DND-41 (cell line): ENCODE measurements around the gene PPP1R12C.

Source experiments
- ATAC-seq: fragments of 200-7000 bp; cut with Tn5 transposase; 3 replicates; pipeline ENCODE4 v1.9.1; 2021; ENCODE audit warnings: low read depth; ENCODE audit not compliant: insufficient read depth
- DNase-seq: peaks from one replicate; pipeline ENCODE4 v3.0.0-alpha.2; 2020
- H2AFZ ChIP-seq: 2 replicates; pipeline ENCODE4 v1.6.0; 2012; ENCODE audit warnings: low read depth, low read length
- H3K27ac ChIP-seq: 2 replicates; pipeline ENCODE4 v1.5.1; 2012; ENCODE audit warnings: low read length, inconsistent platforms
- H3K27me3 ChIP-seq: fragments of 200-600 bp; sonication (generic); 2 replicates; pipeline ENCODE4 v1.6.0; 2012; ENCODE audit warnings: low read length, mild to moderate bottlenecking, inconsistent platforms; ENCODE audit not compliant: insufficient read depth, poor library complexity
- H3K36me3 ChIP-seq: 2 replicates; pipeline ENCODE4 v1.5.1; 2012; ENCODE audit warnings: low read length, inconsistent platforms; ENCODE audit not compliant: insufficient read depth
- H3K4me1 ChIP-seq: 2 replicates; pipeline ENCODE4 v1.5.1; 2012; ENCODE audit warnings: mild to moderate bottlenecking, low read length; ENCODE audit not compliant: insufficient read depth
- H3K4me2 ChIP-seq: 2 replicates; pipeline ENCODE4 v1.6.0; 2012; ENCODE audit warnings: mild to moderate bottlenecking, moderate library complexity, low read length, inconsistent platforms; ENCODE audit not compliant: insufficient read depth
- H3K4me3 ChIP-seq, 2 experiments: fragments of 200-600 bp in 1 of 2; shearing (Covaris generic) in 1 of 2; 2 replicates each; pipeline ENCODE4 v1.5.1; 2012 to 2016; ENCODE audit warnings: inconsistent platforms in 2 of 2, low read length in 2 of 2, mild to moderate bottlenecking in 2 of 2, low read depth in 1 of 2, moderate library complexity in 1 of 2
- H3K79me2 ChIP-seq: 2 replicates; pipeline ENCODE4 v1.6.0; 2012; ENCODE audit warnings: low read length, inconsistent platforms; ENCODE audit not compliant: insufficient read depth
- H3K9ac ChIP-seq: 2 replicates; pipeline ENCODE4 v1.6.0; 2012; ENCODE audit warnings: low read depth, mild to moderate bottlenecking, inconsistent platforms, low read length, moderate library complexity
- H3K9me3 ChIP-seq: 2 replicates; pipeline ENCODE4 v1.5.1; 2012; ENCODE audit warnings: low read length, moderate library complexity, mild to moderate bottlenecking, inconsistent platforms; ENCODE audit not compliant: insufficient read depth, severe bottlenecking
- H4K20me1 ChIP-seq: 2 replicates; pipeline ENCODE4 v1.6.0; 2012; ENCODE audit warnings: low read length; ENCODE audit not compliant: insufficient read depth
- EZH2 ChIP-seq: IDR thresholded peaks from 3 replicates; pipeline ENCODE4 v1.6.1; 2012; ENCODE audit warnings: borderline replicate concordance, low read depth, mild to moderate bottlenecking, moderate library complexity, low read length, inconsistent platforms; ENCODE audit not compliant: severe bottlenecking
- TF ChIP-seq, protein P1 (sequence below): IDR thresholded peaks from 2 replicates; pipeline ENCODE4 v1.5.1; 2012; ENCODE audit warnings: borderline replicate concordance, low read length, moderate library complexity, mild to moderate bottlenecking; ENCODE audit not compliant: poor library complexity, severe bottlenecking; ENCODE audit errors: extremely low read depth

Gene PPP1R12C

DNA sequence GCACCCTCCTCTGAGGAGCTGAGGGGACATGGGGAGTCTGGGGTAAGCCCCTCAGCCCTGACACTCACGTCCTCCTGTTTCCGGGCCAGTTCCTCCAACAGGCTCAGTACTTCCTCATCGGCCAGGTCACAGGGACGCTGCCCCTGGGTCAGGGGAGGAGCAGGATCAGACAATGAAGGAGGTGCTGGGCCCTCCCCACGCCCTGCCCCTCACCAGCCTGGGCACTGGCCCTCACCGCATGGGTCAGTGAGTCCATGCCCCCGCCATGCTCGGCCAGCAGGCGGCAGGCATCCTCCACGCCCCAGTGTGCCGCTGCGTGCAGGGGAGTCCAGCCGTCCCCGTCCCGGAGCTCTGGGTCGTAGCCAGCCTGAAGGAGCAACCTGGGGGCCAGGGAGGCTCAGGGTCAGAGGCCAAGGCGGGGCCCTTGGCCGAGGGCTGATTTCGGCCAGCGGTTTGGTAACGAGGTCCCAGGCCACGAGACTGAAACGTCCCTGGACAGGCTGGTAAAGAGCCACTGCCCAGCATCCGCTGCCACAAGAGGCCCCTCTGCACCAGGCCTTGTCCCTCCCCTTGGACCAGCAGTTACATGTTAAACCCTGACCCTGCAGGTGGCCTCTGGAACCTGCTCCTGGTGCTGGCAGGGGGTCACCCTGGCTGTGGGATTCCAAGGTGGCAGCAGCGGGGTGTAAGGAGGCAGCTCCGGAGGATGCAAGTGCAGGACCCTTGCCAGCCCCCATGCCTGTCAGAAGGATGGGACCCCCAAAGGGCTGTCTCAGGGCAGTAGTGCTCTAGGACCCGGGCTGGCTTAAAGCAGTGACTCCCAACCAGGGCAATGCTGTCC, 18.5 kb downstream of the PPP1R12C start:
- Histone ChIP-seq H3K36me3 (peaks cover 68% of the 10 kb centered on the region), H3K9ac (no peak overlapping the region), H2AFZ (no peak overlapping the region), H3K9me3 (no peaks in the 10 kb centered on the region), H3K4me2 (no peak overlapping the region), H3K27ac (no peak overlapping the region), H4K20me1 (peaks cover 28% of the 10 kb centered on the region), H3K79me2 (peaks cover 5% of the 10 kb centered on the region; the same call in 1 of the 2 replicates), H3K27me3 (no peaks in the 10 kb centered on the region), H3K4me3 (no peak overlapping the region), H3K4me1 (no peaks in the 10 kb centered on the region)
- DNase-seq, result no peak
- ATAC-seq, result no peak
- TF ChIP-seq, protein P1, sequence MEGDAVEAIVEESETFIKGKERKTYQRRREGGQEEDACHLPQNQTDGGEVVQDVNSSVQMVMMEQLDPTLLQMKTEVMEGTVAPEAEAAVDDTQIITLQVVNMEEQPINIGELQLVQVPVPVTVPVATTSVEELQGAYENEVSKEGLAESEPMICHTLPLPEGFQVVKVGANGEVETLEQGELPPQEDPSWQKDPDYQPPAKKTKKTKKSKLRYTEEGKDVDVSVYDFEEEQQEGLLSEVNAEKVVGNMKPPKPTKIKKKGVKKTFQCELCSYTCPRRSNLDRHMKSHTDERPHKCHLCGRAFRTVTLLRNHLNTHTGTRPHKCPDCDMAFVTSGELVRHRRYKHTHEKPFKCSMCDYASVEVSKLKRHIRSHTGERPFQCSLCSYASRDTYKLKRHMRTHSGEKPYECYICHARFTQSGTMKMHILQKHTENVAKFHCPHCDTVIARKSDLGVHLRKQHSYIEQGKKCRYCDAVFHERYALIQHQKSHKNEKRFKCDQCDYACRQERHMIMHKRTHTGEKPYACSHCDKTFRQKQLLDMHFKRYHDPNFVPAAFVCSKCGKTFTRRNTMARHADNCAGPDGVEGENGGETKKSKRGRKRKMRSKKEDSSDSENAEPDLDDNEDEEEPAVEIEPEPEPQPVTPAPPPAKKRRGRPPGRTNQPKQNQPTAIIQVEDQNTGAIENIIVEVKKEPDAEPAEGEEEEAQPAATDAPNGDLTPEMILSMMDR, result peak; percentile 14
- TF ChIP-seq EZH2, result no peak

DNA sequence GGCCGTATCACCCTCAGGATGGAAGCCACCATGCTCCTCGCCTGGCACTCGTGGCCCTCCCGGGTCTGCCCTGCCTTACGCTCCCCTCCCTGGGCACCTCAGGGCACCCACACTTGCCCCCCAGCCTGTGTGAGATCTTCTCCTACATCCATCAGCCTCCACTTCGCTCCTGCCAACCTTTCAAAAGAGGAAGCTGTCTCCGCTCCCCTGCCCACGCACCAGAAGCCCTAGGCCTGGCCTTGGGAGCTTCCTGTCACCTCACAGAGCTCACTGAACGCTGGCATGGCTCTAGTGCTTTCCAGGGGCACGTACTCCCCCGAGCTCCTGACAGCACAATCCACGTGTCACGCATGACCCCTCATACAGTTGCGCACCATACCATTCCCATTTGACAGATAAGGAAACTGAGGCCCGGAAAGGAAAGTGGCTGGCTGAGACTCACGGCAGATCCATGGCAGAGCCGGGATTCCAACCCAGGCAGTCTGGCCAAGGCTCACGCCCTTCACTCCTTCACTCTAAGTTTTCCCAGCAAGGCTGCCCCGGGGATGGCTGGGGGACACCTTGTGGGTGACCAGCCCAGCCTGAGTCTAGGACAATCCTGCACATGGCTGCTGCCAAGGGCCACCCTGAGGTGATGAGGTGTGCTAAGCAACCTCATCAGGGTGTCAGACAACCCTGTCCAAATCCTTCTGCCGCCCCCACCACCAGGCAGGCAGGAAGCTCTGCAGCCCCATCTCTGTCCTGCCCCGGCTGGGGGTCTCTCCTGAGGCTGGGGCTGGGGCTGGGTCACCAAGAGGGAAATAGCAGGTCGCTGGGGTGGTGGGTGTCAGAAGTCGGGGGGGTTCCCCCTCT, 19.3 kb downstream of the PPP1R12C start:
- Histone ChIP-seq H4K20me1 (peaks cover 28% of the 10 kb centered on the region), H3K4me3 (no peak overlapping the region), H3K27ac (no peak overlapping the region), H3K9me3 (no peaks in the 10 kb centered on the region), H3K9ac (no peak overlapping the region), H3K36me3 (peaks cover 62% of the 10 kb centered on the region), H3K4me1 (no peaks in the 10 kb centered on the region), H2AFZ (no peak overlapping the region), H3K4me2 (no peak overlapping the region), H3K79me2 (peaks cover 5% of the 10 kb centered on the region; the same call in 1 of the 2 replicates), H3K27me3 (no peaks in the 10 kb centered on the region)
- DNase-seq (no peak), ATAC-seq (no peak)
- no peak for TF ChIP-seq EZH2
- TF ChIP-seq, protein P1, result no peak

DNA sequence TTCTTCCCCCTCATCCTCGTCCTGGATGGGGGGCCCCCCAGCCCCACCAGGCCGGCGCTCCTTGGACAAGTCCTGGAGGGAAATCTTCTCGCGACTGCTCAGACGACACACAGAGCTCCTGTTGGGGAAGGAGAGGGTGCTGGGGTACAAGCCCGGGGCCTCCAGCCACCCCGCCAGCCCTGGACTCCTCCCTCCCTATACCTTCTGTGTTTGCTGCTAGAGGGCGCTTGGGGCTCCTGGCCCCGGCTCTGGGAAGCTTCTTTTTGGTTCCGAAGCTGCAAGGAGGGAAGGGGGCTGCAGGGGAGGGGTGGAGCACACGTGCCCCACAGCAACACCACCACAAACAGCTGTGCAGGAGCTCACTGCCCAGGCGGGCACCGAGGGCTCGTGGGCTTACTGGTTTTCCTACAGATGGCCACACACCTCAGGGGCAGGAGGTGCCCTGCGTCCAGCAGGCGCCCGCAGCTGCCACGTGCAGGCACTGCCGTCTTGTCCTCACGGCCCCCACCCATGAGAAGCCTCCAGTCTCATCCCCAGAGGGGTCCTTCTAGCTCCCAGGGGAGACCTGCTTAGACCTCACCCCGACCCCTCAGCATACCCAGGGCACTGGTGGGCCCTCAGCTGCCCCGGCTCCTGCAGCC, 21.3 kb downstream of the PPP1R12C start:
- Histone ChIP-seq H3K79me2 (peaks cover 5% of the 10 kb centered on the region; the same call in 1 of the 2 replicates), H3K36me3 (peaks cover 61% of the 10 kb centered on the region), H3K9me3 (no peaks in the 10 kb centered on the region), H3K4me2 (no peak overlapping the region), H4K20me1 (peaks cover 23% of the 10 kb centered on the region), H3K27me3 (no peaks in the 10 kb centered on the region), H3K27ac (no peak overlapping the region), H3K4me1 (no peaks in the 10 kb centered on the region), H3K4me3 (no peak overlapping the region), H3K9ac (no peak overlapping the region), H2AFZ (no peak overlapping the region)
- peak; percentile 28; the same call in 1 of the 3 replicates for ATAC-seq
- no peak for DNase-seq
- TF ChIP-seq, protein P1, result no peak
- TF ChIP-seq EZH2, result no peak
